HEK293T (cell line): Measurements from ENCODE around the gene LUC7L.
"Not testable (repeated sequence)": the region's sequence is repeated elsewhere in the genome, so short reads cannot be mapped to it uniquely, and the experiment has no call there.

Experiments
- CTCF ChIA-PET: fragments of 350-600 bp; formaldehyde crosslinking; extraction: SDS; loops from one replicate; lab custom pipeline; 2021; ENCODE audit warnings: antibody characterized with exemption, inconsistent platforms; lab: Yijun Ruan, JAX
- POLR2A ChIA-PET: fragments of 350-600 bp; formaldehyde crosslinking; extraction: SDS; loops from one replicate; lab custom pipeline; 2020; ENCODE audit warnings: antibody characterized with exemption, inconsistent platforms; lab: Yijun Ruan, JAX
- DNase-seq: peaks from one replicate; pipeline ENCODE4 v3.0.0; 2012; ENCODE audit warnings: mixed read lengths; ENCODE audit errors: extremely low spot score
- ARNT ChIP-seq: fragments of 450-650 bp; IDR thresholded peaks from 2 replicates; pipeline ENCODE4 v1.6.1; 2017; ENCODE audit warnings: mild to moderate bottlenecking
- BHLHE40 ChIP-seq: fragments of 450-650 bp; IDR thresholded peaks from 2 replicates; pipeline ENCODE4 v1.6.1; 2016; ENCODE audit warnings: mild to moderate bottlenecking, moderate library complexity, borderline replicate concordance
- CTBP1 ChIP-seq: fragments of 450-650 bp; IDR thresholded peaks from 2 replicates; pipeline ENCODE4 v1.6.1; 2016; ENCODE audit warnings: borderline replicate concordance
- ELF4 ChIP-seq: fragments of 450-650 bp; IDR thresholded peaks from 2 replicates; pipeline ENCODE4 v1.6.1; 2017; ENCODE audit warnings: antibody characterized with exemption
- FOXA1 ChIP-seq: fragments of 450-650 bp; IDR thresholded peaks from 2 replicates; pipeline ENCODE4 v1.6.1; 2016; ENCODE audit warnings: mild to moderate bottlenecking
- FOXK2 ChIP-seq: fragments of 450-650 bp; IDR thresholded peaks from 2 replicates; pipeline ENCODE4 v1.6.1; 2016; ENCODE audit warnings: mild to moderate bottlenecking
- FOXM1 ChIP-seq: fragments of 450-650 bp; IDR thresholded peaks from 2 replicates; pipeline ENCODE4 v1.6.1; 2017; ENCODE audit warnings: mild to moderate bottlenecking, borderline replicate concordance
- HDGF ChIP-seq: fragments of 450-650 bp; IDR thresholded peaks from 2 replicates; pipeline ENCODE4 v1.6.1; 2017; ENCODE audit warnings: antibody characterized with exemption, borderline replicate concordance
- L3MBTL2 ChIP-seq: fragments of 450-650 bp; conservative IDR thresholded peaks from 2 replicates; pipeline ENCODE4 v1.6.1; 2016; ENCODE audit warnings: mild to moderate bottlenecking
- LEF1 ChIP-seq: fragments of 450-650 bp; IDR thresholded peaks from 2 replicates; pipeline ENCODE4 v1.6.1; 2017; ENCODE audit warnings: mild to moderate bottlenecking, borderline replicate concordance
- NFRKB ChIP-seq: fragments of 450-650 bp; IDR thresholded peaks from 2 replicates; pipeline ENCODE4 v1.6.1; 2016; ENCODE audit warnings: mild to moderate bottlenecking, moderate library complexity
- SP1 ChIP-seq: fragments of 450-650 bp; IDR thresholded peaks from 2 replicates; pipeline ENCODE4 v1.6.1; 2017
- SUZ12 ChIP-seq: fragments of 450-650 bp; IDR thresholded peaks from 2 replicates; pipeline ENCODE4 v1.6.1; 2016; ENCODE audit warnings: mild to moderate bottlenecking
- TARDBP ChIP-seq: fragments of 450-650 bp; IDR thresholded peaks from 2 replicates; pipeline ENCODE4 v1.6.1; 2016
- ZNF384 ChIP-seq: fragments of 450-650 bp; IDR thresholded peaks from 2 replicates; pipeline ENCODE4 v1.6.1; 2016
- TF ChIP-seq, protein P1 (sequence below): fragments of 450-650 bp; IDR thresholded peaks from 2 replicates; pipeline ENCODE4 v1.6.1; 2016

Gene LUC7L

DNA sequence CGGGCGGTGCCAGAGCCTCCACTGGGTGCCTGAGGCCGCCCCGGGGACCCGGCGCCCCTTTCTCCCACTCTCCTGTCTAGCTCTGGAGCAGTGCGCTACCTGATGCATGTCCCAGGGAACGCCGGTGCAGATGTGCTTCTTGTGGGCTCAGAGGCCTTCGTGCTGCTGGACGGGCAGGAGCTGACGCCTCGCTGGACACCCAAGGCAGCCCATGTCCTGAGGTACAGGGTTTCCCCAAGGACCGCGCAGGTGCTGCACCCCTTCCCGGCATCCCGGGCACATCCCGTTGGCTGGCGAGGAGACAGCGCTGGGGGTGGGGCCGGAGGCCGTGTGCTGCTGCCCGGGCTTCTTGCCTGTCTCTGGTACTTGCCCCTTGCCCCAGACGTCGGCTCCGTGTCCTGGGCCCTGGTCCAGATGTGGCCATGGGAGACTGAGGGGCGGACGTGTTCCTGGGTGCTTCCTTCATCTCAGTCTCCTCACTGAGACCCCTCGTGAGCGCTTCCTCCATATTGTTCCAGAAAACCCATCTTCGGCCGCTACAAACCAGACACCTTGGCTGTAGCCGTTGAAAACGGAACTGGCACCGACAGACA lies 34.0 kb upstream of the LUC7L start:
- no peak for TF ChIP-seq NFRKB
- POLR2A ChIA-PET: interaction anchor here (0.8 kb wide), 1 partner anchor 16 kb away, joined by 3 read pairs; no protein-coding TSS in a partner anchor
- CTCF ChIA-PET: no interaction called here
- no peak for DNase-seq

- TF ChIP-seq TARDBP (no peak), SUZ12 (no peak), CTBP1 (no peak), ELF4 (no peak), NFRKB (no peak), BHLHE40 (no peak), LEF1 (no peak)
- POLR2A ChIA-PET: no interaction called here
- no peak for DNase-seq
- CTCF ChIA-PET: no interaction called here
Measured at GRCh38 chr16:262121-262745, 33.0 kb upstream of the LUC7L start.

DNA sequence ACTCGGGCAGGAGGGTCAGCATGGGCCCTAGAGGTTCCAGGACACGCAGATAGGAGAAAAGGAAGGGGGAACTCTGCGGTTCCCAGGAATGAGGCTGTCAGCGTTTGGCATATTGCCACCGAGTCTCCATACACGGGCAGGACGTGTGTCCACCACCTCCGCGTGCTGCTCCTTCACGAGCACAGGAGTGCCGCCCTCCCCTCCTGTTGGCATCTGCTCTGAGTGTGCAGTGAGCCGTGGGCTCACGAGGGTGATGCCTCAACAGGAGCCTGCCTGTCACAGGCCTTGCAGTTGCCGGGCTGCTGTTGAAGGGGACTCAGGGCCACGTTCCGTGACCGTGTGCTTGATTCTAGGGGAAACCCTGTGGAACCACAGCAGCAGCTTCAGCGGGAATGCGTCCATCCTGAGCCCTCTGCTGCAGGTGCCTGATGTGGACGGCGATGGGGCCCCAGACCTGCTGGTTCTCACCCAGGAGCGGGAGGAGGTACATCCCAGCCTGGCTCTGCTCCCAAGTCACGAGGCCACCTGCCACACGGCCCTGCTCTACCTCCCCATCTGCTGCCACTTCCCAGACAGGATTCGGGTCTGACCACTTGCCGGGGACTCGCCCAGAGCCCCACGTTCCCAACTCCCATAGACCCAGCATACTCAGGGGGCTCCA lies 31.9 kb upstream of the LUC7L start:
- TF ChIP-seq LEF1: no peak
- TF ChIP-seq NFRKB: no peak
- TF ChIP-seq ARNT: no peak
- no peak for TF ChIP-seq FOXA1
- TF ChIP-seq CTBP1: no peak
- TF ChIP-seq, protein P1, sequence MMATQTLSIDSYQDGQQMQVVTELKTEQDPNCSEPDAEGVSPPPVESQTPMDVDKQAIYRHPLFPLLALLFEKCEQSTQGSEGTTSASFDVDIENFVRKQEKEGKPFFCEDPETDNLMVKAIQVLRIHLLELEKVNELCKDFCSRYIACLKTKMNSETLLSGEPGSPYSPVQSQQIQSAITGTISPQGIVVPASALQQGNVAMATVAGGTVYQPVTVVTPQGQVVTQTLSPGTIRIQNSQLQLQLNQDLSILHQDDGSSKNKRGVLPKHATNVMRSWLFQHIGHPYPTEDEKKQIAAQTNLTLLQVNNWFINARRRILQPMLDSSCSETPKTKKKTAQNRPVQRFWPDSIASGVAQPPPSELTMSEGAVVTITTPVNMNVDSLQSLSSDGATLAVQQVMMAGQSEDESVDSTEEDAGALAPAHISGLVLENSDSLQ: no peak
- no peak for TF ChIP-seq FOXK2
- no peak for TF ChIP-seq FOXM1
- no peak for TF ChIP-seq SUZ12
- ChIA-PET POLR2A (no interaction called here), CTCF (no interaction called here)
- no peak for DNase-seq

- ChIA-PET POLR2A (no interaction called here), CTCF (no interaction called here)
- no peak for TF ChIP-seq NFRKB
- TF ChIP-seq, protein P1: no peak
- DNase-seq: no peak
Measured at GRCh38 chr16:260326-260725, 31.1 kb upstream of the LUC7L start.

- DNase-seq: no peak
- POLR2A ChIA-PET: no interaction called here
- CTCF ChIA-PET: no interaction called here
- TF ChIP-seq ELF4 (no peak), L3MBTL2 (no peak)
Measured at GRCh38 chr16:259814-260253, 30.6 kb upstream of the LUC7L start.

DNA sequence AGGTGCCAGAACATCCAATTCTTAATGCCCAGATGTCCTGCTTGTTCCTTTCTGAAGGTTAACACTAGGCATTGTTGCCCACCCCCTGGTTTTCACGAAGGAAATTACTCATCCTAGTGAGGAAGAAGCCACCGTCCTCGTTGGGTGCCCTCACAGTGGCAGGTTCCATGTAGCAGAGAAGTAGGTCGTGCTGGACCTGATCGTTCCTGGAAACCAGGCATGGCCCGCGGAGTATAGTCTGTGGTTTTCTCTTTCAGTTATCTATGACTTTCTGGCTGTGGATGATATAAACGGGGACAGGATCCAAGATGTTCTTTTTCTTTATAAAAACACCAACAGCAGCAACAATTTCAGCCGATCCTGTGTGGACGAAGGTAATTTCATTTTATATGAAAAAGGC lies 30.0 kb upstream of the LUC7L start:
- ChIA-PET POLR2A (no interaction called here), CTCF (no interaction called here)
- TF ChIP-seq BHLHE40 (no peak), TARDBP (no peak), ZNF384 (no peak), SUZ12 (no peak), FOXK2 (no peak), CTBP1 (no peak), LEF1 (no peak), NFRKB (no peak), HDGF (no peak), SP1 (no peak), FOXA1 (no peak), FOXM1 (no peak), ARNT (no peak), ELF4 (no peak)
- DNase-seq: no peak

GRCh38 chr16:258091-258490 lies 28.8 kb upstream of the LUC7L start:
- POLR2A ChIA-PET, CTCF ChIA-PET, DNase-seq: not testable (repeated sequence)

DNA sequence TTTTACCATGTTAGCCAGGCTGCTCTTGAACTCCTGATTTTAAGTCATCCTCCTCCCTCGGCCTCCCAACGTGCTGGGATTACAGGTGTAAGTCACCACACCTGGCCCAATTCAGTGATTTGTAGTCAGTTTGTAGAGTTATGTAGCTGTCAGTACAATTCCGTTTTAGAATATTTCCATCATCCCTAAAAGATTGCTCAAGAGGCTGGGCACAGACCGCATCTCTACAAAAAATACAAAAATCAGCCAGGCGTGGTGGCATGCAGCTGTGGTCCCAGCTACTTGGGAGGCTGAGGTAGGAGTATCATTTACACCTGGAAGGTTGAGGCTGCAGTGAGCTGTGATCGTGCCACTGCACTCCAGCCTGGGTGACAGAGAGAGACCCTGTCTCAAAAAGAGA lies 25.9 kb upstream of the LUC7L start:
- TF ChIP-seq FOXA1: no peak
- no peak for DNase-seq
- POLR2A ChIA-PET: no interaction called here
- CTCF ChIA-PET: no interaction called here
